GM20431 (cell line): ENCODE data around the gene B4GALT4.
"Not testable (repeated sequence)": the region's sequence is repeated elsewhere in the genome, so short reads cannot be mapped to it uniquely, and the experiment has no call there.

ENCODE experiments used
- in situ Hi-C: fragments of 300-500 bp; cut with MseI, MboI; formaldehyde crosslinking; loops from one replicate; pipeline ENCODE4 v1.15.0; 2020; ENCODE audit warnings: low sequenced_read_pairs; ENCODE audit not compliant: unreplicated experiment

The B4GALT4 gene

GRCh38 chr3:119211193-119211592 lies 29.5 kb downstream of the B4GALT4 start:
- in situ Hi-C loops, result no loop called here

GRCh38 chr3:119207512-119207875 lies 33.2 kb downstream of the B4GALT4 start:
- in situ Hi-C loops, result no loop called here

- in situ Hi-C loops, result no loop called here
Measured at GRCh38 chr3:119206611-119207511, 33.8 kb downstream of the B4GALT4 start.

- in situ Hi-C loops, result no loop called here
Measured at GRCh38 chr3:119205685-119206084, 35.0 kb downstream of the B4GALT4 start.

- in situ Hi-C loops, result no loop called here
Measured at GRCh38 chr3:119205209-119205608, 35.5 kb downstream of the B4GALT4 start.

- in situ Hi-C loops, result no loop called here
Measured at GRCh38 chr3:119195911-119196310, 44.8 kb downstream of the B4GALT4 start.

GRCh38 chr3:119195151-119195476 lies 45.6 kb downstream of the B4GALT4 start:
- in situ Hi-C loops, result no loop called here

GRCh38 chr3:119194237-119195150 lies 46.2 kb downstream of the B4GALT4 start:
- in situ Hi-C loops, result no loop called here

- in situ Hi-C loops, result no loop called here
Measured at GRCh38 chr3:119191800-119192199, 48.9 kb downstream of the B4GALT4 start.

GRCh38 chr3:119187266-119187665 lies 53.4 kb downstream of the B4GALT4 start:
- in situ Hi-C loops, result no loop called here

- in situ Hi-C loops, result no loop called here
Measured at GRCh38 chr3:119184796-119185570, 55.7 kb downstream of the B4GALT4 start.

GRCh38 chr3:119184111-119184510 lies 56.6 kb downstream of the B4GALT4 start:
- in situ Hi-C loops, result no loop called here

- in situ Hi-C loops, result no loop called here
Measured at GRCh38 chr3:119181765-119182164, 58.9 kb downstream of the B4GALT4 start.

- in situ Hi-C loops, result no loop called here
Measured at GRCh38 chr3:119177321-119177720, 63.4 kb downstream of the B4GALT4 start.

GRCh38 chr3:119176778-119177177 lies 63.9 kb downstream of the B4GALT4 start:
- in situ Hi-C loops, result no loop called here

- in situ Hi-C loops, result no loop called here
Measured at GRCh38 chr3:119175872-119176756, 64.6 kb downstream of the B4GALT4 start.

- in situ Hi-C loops, result no loop called here
Measured at GRCh38 chr3:119173325-119173724, 67.4 kb downstream of the B4GALT4 start, which contains the start of gene UPK1B. TSS of gene UPK1B (plus strand) at chr3:119173598. CDS start at chr3:119186742, 13,144 bp downstream.

GRCh38 chr3:119170821-119171220 lies 69.9 kb downstream of the B4GALT4 start:
- in situ Hi-C loops, result no loop called here

- in situ Hi-C loops, result not testable (repeated sequence)
Measured at GRCh38 chr3:119164745-119165144, 75.9 kb downstream of the B4GALT4 start.
